Measurements from ENCODE around the gene BCKDHB. TPM values are rescaled to one million over a fixed set of nuclear protein-coding genes. Genes with fewer than 3 reads are reported as not detected.

BCKDHB gene
- total RNA-seq, 1 experiment from 2014 or later, result 29.7 TPM

DNA sequence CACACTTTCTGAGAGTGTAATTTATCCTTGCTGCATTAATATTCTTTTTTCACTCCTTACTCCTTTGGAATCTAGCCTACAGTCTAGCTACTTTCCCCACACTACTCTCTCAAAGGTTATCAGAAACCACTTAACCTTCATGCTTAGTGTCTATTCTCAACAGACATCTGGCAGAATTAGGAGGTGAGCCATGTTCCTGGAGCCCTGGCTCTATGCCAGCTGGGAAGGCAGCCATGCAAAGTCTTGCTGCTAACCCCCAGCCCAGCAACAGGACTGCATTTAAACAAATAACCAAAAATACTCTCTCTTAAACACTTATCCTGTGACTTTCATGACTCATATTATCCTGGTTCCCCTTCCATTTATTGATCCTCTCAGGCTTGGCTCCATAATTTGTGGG, 260.2 kb downstream of the BCKDHB start:
- CTCF ChIA-PET, result no interaction called here
- peaks cover 9% of the 10 kb centered on the region for H3K4me1 Mint-ChIP-seq (ENCODE audit: low read depth, unreplicated experiment)
- H3K36me3 Mint-ChIP-seq (ENCODE audit: insufficient read depth, unreplicated experiment), result no peaks in the 10 kb centered on the region
- no peak overlapping the region for H3K4me3 ChIP-seq (ENCODE audit: low read depth, low read length)
- no peaks in the 10 kb centered on the region for H3K27me3 ChIP-seq (replicated peaks; ENCODE audit: control insufficient read depth, insufficient read depth, low read length)
- no TSS peak for BruUV-seq (replicated peaks)
- intact Hi-C loops (cut with micrococcal nuclease; ENCODE audit: unreplicated experiment), result no loop called here
- no peaks in the 10 kb centered on the region for H3K36me3 ChIP-seq (ENCODE audit: control insufficient read depth, insufficient read depth, low read length)
- no peak for DNase-seq
- H3K4me3 Mint-ChIP-seq (ENCODE audit: unreplicated experiment), result no peak overlapping the region
- POLR2A ChIA-PET, result interaction anchor here (0.6 kb wide), 1 partner anchor 183 kb away, joined by 3 read pairs; no protein-coding TSS in a partner anchor
- no peaks in the 10 kb centered on the region for H3K27me3 Mint-ChIP-seq (ENCODE audit: insufficient read depth, unreplicated experiment)
- no peak overlapping the region for H3K27ac Mint-ChIP-seq (ENCODE audit: unreplicated experiment)
- TF ChIP-seq, protein P1, sequence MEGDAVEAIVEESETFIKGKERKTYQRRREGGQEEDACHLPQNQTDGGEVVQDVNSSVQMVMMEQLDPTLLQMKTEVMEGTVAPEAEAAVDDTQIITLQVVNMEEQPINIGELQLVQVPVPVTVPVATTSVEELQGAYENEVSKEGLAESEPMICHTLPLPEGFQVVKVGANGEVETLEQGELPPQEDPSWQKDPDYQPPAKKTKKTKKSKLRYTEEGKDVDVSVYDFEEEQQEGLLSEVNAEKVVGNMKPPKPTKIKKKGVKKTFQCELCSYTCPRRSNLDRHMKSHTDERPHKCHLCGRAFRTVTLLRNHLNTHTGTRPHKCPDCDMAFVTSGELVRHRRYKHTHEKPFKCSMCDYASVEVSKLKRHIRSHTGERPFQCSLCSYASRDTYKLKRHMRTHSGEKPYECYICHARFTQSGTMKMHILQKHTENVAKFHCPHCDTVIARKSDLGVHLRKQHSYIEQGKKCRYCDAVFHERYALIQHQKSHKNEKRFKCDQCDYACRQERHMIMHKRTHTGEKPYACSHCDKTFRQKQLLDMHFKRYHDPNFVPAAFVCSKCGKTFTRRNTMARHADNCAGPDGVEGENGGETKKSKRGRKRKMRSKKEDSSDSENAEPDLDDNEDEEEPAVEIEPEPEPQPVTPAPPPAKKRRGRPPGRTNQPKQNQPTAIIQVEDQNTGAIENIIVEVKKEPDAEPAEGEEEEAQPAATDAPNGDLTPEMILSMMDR (IDR thresholded peaks at IDR 0.05; ENCODE audit: insufficient read depth in 1 of 2, low read depth in 1 of 2, low read length in 1 of 2, severe bottlenecking in 1 of 2, unreplicated experiment in 1 of 2), result no peak
- H3K9me3 Mint-ChIP-seq (ENCODE audit: unreplicated experiment), result peaks cover 36% of the 10 kb centered on the region
- peaks cover 11% of the 10 kb centered on the region; the same call in 1 of the 2 replicates for H3K9me3 ChIP-seq
- peaks cover 10% of the 10 kb centered on the region; the same call in 1 of the 2 replicates for H3K4me1 ChIP-seq

DNA sequence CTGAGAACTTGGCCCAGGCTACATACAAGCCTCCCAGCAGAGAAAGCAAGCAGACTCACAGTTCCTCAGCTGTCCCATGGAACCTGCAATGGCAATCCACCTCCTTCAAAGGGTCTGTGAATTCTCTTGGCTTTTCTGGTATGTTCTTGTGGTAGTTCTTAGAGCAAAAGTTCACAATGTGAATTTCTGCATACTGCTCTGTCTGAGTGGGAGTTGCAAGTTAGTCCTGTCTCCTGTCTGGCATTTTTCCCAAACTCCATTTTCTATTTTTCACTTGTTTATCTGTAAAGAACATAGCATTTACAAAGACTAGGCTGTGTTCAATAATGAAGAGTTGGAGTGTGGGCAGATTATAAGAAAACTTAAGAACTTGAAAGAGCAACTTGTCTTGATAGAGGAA, 269.9 kb downstream of the BCKDHB start:
- Mint-ChIP-seq H3K9me3 (ENCODE audit: unreplicated experiment) (peaks cover 34% of the 10 kb centered on the region), H3K36me3 (ENCODE audit: insufficient read depth, unreplicated experiment) (no peaks in the 10 kb centered on the region), H3K27ac (ENCODE audit: unreplicated experiment) (no peak overlapping the region), H3K27me3 (ENCODE audit: insufficient read depth, unreplicated experiment) (no peaks in the 10 kb centered on the region), H3K4me1 (ENCODE audit: low read depth, unreplicated experiment) (no peaks in the 10 kb centered on the region), H3K4me3 (ENCODE audit: unreplicated experiment) (no peak overlapping the region)
- Histone ChIP-seq H3K27me3 (replicated peaks; ENCODE audit: control insufficient read depth, insufficient read depth, low read length) (no peaks in the 10 kb centered on the region), H3K4me1 (no peaks in the 10 kb centered on the region), H3K9me3 (no peaks in the 10 kb centered on the region), H3K4me3 (ENCODE audit: low read depth, low read length) (no peak overlapping the region), H3K36me3 (ENCODE audit: control insufficient read depth, insufficient read depth, low read length) (no peaks in the 10 kb centered on the region)
- ChIA-PET POLR2A (no interaction called here), CTCF (no interaction called here)
- intact Hi-C loops (cut with micrococcal nuclease; ENCODE audit: unreplicated experiment), result no loop called here
- no peak for DNase-seq
- no TSS peak for BruUV-seq (replicated peaks)
- TF ChIP-seq, protein P1 (IDR thresholded peaks at IDR 0.05; ENCODE audit: insufficient read depth in 1 of 2, low read depth in 1 of 2, low read length in 1 of 2, severe bottlenecking in 1 of 2, unreplicated experiment in 1 of 2), result no peak

DNA sequence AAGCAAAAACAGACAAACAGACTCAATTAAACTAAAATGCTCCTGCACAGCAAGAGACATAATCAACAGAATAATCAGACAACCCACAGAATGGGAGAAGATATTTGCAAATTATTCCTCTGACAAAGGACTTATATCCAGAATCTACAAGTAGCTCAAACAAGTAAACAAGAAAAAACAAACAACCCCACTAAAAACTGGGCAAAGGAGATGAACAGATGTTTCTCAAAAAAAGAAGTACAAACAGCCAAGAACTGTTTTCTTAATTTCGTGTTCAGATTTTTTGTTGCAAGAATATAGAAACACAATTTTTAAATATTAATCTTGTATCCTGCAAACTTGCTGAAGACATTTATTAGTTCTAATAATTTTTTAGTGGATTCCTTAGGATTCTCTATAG, 274.1 kb downstream of the BCKDHB start:
- Mint-ChIP-seq H3K4me3 (ENCODE audit: unreplicated experiment) (no peak overlapping the region), H3K27ac (ENCODE audit: unreplicated experiment) (no peak overlapping the region), H3K4me1 (ENCODE audit: low read depth, unreplicated experiment) (no peaks in the 10 kb centered on the region), H3K36me3 (ENCODE audit: insufficient read depth, unreplicated experiment) (no peaks in the 10 kb centered on the region), H3K27me3 (ENCODE audit: insufficient read depth, unreplicated experiment) (no peaks in the 10 kb centered on the region), H3K9me3 (ENCODE audit: unreplicated experiment) (peaks cover 5% of the 10 kb centered on the region)
- intact Hi-C loops (cut with micrococcal nuclease; ENCODE audit: unreplicated experiment), result no loop called here
- Histone ChIP-seq H3K4me3 (ENCODE audit: low read depth, low read length) (no peak overlapping the region), H3K27me3 (replicated peaks; ENCODE audit: control insufficient read depth, insufficient read depth, low read length) (no peaks in the 10 kb centered on the region), H3K4me1 (no peaks in the 10 kb centered on the region), H3K9me3 (no peaks in the 10 kb centered on the region), H3K36me3 (ENCODE audit: control insufficient read depth, insufficient read depth, low read length) (no peaks in the 10 kb centered on the region)
- ChIA-PET POLR2A (no interaction called here), CTCF (no interaction called here)
- TF ChIP-seq, protein P1 (IDR thresholded peaks at IDR 0.05; ENCODE audit: insufficient read depth in 1 of 2, low read depth in 1 of 2, low read length in 1 of 2, severe bottlenecking in 1 of 2, unreplicated experiment in 1 of 2), result no peak
- DNase-seq, result no peak
- no TSS peak for BruUV-seq (replicated peaks)

All from Caco-2 (cell line).